Subcutaneous adipose tissue (tissue), 4 donors: Measurements from ENCODE around the gene SLCO4A1. TPM values are rescaled to one million over a fixed set of nuclear protein-coding genes. Genes with fewer than 3 reads are reported as not detected.

Experiments
- total RNA-seq, 4 donors: library from RNA; depleted of rRNA; stranded (reverse); fragments of >200 nt; gene quantifications; one replicate each; pipeline ENCODE4 v1.1.0, GENCODE V29; 2016
- TF ChIP-seq, protein P1 (sequence below): fragments of 450-650 bp; IDR thresholded peaks from one replicate; pipeline ENCODE4 v1.5.1; 2016; ENCODE audit warnings: low read depth, mild to moderate bottlenecking, control low read depth, antibody characterized with exemption, moderate library complexity

Gene SLCO4A1
- total RNA-seq, 4 donors from 2014 or later, result 9.0 to 38.5 (median 28.3) TPM

DNA sequence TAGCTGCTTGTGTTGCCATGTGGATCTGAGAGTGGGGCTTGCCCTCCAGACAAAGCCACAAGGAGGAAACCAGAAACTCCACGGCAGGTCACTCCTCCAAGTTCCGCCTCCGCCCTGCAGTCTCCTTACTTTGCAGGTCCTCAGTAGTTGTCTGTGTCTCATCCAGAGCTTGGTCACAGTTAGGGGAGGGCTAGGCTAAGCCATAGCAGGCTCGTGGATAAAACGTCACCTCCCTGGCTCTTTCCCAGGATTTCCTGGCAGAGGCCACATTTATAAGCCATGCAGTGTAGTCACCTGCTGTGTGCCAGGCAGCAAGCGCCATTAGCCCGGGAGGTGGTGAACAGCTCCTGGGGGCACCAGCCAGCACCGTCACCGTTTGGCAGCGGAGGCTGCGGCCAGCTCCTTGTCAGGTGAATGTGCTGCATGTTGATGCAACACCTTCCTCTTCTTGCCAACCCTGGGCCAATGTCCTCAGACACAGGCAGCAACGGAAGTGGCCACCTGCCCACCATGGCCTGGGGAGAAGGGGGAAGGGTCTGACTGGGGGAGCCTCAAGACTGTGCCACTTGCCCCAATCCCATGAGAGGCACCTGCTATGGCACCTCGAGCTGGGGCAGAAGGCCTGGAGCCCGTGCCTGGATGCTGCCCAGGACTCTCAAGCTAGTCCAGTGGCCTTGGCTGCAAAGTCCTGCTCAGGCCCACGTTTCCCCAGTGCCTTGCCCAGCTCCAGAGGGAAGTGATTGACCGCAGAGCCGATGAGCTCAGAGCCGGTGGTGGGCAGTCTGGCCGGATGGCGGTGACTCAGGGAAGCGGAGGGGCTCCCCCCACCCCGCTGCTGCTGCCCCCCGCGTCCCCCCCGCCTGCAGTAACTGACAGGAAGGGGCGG lies 39.0 kb upstream of the SLCO4A1 start:
- TF ChIP-seq, protein P1, sequence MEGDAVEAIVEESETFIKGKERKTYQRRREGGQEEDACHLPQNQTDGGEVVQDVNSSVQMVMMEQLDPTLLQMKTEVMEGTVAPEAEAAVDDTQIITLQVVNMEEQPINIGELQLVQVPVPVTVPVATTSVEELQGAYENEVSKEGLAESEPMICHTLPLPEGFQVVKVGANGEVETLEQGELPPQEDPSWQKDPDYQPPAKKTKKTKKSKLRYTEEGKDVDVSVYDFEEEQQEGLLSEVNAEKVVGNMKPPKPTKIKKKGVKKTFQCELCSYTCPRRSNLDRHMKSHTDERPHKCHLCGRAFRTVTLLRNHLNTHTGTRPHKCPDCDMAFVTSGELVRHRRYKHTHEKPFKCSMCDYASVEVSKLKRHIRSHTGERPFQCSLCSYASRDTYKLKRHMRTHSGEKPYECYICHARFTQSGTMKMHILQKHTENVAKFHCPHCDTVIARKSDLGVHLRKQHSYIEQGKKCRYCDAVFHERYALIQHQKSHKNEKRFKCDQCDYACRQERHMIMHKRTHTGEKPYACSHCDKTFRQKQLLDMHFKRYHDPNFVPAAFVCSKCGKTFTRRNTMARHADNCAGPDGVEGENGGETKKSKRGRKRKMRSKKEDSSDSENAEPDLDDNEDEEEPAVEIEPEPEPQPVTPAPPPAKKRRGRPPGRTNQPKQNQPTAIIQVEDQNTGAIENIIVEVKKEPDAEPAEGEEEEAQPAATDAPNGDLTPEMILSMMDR, result no peak

DNA sequence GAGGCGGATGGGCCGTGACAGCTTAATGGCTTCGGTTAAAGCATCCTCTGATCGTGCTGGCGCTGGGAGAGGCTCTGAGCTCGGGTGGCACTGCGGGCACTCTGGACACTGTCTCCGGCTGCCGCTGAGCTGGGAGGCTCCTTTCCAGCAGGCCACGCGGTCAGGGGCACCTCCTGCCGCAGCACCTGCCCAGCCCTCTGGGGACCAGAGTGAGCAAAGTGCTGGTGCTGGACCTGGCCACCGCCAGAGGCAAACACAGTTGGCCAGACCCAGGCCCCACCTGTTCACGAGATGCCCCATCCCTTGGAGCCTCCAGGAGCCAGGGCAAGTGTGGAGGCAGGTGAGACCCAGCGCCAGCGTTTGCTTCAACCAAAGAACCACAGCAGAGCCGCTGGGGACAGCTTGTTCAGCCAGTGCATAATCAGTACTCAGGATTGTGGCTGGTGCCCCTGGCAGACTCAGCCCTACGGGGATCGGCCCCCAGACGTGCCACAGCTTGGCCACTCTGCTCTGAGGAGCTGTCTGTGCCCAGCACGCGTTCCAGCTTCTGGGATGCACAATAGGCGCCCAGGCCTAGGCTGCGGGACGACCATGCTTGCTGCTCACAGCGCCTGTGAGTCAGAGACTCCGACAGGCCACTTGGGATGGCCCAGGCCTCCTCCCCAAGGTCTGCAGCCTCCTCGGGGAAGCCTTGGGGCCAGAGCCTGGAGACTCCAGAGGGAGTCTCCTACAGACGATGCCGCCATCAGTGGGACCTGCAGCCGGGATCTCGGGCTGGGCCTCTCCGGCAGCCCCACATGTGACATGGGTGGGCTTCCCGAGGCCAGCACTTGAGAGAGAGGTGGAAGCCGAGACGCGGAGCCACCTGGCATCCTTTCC lies 38.2 kb upstream of the SLCO4A1 start:
- TF ChIP-seq, protein P1, result no peak

DNA sequence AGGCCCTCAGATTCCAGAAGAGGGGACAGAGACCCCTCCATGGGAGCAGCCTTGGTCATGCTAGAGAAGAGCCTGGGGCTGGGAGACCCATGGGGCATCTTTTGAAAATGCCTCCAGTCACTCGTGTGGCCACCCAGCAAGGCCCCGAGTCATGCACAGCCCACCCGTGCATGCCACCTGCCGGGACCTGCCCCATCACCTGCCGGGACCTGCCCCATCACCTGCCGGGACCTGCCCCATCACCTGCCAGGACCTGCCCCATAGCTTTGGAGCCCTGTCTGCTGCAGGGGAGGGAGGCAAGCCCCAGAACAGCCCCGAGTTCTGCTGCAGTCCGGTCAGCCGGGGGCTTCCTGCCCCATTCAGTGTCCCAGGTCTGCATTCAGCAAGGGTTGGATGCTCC lies 37.5 kb upstream of the SLCO4A1 start:
- TF ChIP-seq, protein P1, result no peak

DNA sequence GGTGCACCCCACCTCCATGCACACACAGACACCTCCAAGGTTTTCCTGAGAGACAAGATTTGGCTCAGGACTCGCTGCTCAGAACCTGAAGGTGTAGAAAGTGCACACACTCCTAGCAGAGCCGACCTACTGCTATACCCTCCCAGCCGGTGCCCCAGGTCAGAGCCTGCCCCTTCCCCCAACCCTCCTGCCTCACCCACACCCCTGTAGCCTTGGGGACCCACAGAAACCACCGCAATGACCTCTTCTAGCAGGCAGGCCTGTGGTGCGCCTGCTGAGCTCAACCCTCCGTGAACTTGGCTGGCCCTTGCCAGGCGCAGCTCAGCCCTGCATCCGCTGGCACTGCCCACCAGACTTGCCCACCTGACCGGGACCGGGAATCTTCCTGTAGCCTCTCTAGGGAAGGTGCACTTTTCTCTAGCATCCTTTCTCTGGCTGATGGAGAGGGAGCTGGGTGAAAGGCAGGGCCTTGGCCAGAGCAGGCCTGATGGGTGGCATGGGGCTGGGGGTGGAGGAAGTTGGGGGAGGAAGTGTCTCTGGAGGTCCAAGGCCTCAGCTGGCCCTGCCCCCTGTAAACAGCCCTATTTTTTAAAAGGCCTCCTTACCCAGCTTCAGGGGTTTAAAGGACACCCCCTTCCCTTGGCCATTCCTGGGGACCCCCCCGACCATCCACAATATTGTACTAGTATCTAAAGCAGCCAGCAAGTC lies 36.9 kb upstream of the SLCO4A1 start:
- TF ChIP-seq, protein P1, result no peak

DNA sequence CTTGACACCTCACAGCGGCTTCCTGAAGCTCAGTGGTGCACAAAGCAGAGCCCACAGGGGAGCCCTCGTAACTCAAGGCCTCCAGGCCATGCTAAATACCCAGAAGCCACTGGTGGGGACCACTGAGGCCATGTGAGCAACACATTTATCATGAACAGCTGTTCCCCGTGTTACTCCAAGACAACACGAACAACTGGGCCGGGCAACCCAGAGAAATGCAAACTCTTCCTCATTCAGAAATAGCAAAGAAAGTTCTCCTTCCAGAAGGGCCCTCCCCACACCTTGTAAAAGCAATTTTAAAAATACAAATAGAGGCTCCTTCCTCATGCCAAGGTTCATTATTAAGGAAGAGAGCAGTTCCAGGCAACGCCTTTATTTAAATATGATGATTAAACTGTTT lies 36.3 kb upstream of the SLCO4A1 start:
- TF ChIP-seq, protein P1, result no peak

DNA sequence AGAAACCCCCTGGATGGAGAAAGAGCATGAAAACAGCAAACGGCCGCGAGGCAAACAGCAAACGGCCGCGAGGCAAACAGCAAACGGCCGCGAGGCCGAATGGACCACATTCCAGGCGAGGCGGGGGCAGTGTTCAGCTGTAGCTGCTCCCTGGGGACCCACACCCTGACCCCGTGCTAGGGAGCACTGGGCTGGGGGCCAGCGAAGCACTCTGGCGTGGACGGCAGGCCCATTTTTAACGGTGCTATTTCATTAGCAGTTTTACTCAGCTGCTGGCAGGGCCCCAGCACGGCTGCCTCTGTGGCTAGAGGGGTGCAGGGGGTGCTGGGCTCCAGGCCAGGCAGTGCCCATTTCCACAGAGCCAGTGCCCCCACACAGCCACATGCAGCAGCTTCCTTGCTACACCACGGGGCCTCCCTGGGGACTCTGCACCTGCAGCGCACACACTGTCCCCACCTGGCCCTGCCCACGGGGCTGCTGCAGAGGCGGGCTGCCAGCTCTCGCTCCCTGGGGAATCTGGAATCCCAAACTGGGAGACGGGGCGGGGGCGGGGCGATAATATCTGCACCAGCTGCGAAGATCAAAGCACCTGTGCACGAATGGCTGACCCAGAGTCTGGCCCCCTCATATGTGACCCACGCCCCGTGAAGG lies 35.6 kb upstream of the SLCO4A1 start:
- TF ChIP-seq, protein P1, result no peak
